GM23338 (cell line): ENCODE measurements around the gene MICAL2. TPM values are rescaled to one million over a fixed set of nuclear protein-coding genes. Genes with fewer than 3 reads are reported as not detected.

Source experiments
- ATAC-seq: fragments of 200-7000 bp; cut with Tn5 transposase; 3 replicates; pipeline ENCODE4 v1.9.1; 2020
- DNase-seq: peaks from one replicate; pipeline ENCODE4 v3.0.0-alpha.2; 2015; ENCODE audit warnings: low spot score
- H2AFZ ChIP-seq: fragments of 200-600 bp; sonication (generic); 2 replicates; pipeline ENCODE4 v1.8.0; 2016; ENCODE audit warnings: antibody characterized with exemption, mild to moderate bottlenecking, moderate library complexity
- H3F3A ChIP-seq: fragments of 200-600 bp; sonication (generic); replicated peaks from 2 replicates; pipeline ENCODE4 v1.8.0; 2017; ENCODE audit warnings: antibody characterized with exemption, mixed run types, low read depth
- H3K27ac ChIP-seq: fragments of 200-600 bp; sonication (generic); 2 replicates; pipeline ENCODE4 v1.6.1; 2016; ENCODE audit warnings: low read depth
- H3K27me3 ChIP-seq: fragments of 200-600 bp; sonication (generic); 2 replicates; pipeline ENCODE4 v1.8.0; 2016; ENCODE audit warnings: mild to moderate bottlenecking, mixed run types, moderate library complexity; ENCODE audit not compliant: insufficient read depth
- H3K36me3 ChIP-seq: fragments of 200-600 bp; sonication (generic); 2 replicates; pipeline ENCODE4 v1.8.0; 2016; ENCODE audit warnings: mild to moderate bottlenecking; ENCODE audit not compliant: insufficient read depth
- H3K4me1 ChIP-seq: fragments of 200-600 bp; sonication (generic); 2 replicates; pipeline ENCODE4 v1.8.0; 2016; ENCODE audit warnings: mild to moderate bottlenecking, moderate library complexity; ENCODE audit not compliant: insufficient read depth
- H3K4me2 ChIP-seq: fragments of 200-600 bp; sonication (generic); 2 replicates; pipeline ENCODE4 v1.7.1; 2017; ENCODE audit warnings: mixed run types
- H3K4me3 ChIP-seq: fragments of 200-600 bp; sonication (generic); 2 replicates; pipeline ENCODE4 v1.6.1; 2016; ENCODE audit warnings: mixed run types
- H3K79me2 ChIP-seq: fragments of 200-600 bp; sonication (generic); replicated peaks from 2 replicates; pipeline ENCODE4 v1.8.0; 2017; ENCODE audit warnings: mild to moderate bottlenecking; ENCODE audit not compliant: insufficient read depth
- H3K9me2 ChIP-seq: fragments of 200-600 bp; sonication (generic); 2 replicates; pipeline ENCODE4 v1.8.0; 2017; ENCODE audit not compliant: insufficient read depth
- H4K20me1 ChIP-seq: fragments of 200-600 bp; sonication (generic); replicated peaks from 2 replicates; pipeline ENCODE4 v1.8.0; 2017; ENCODE audit warnings: mild to moderate bottlenecking; ENCODE audit not compliant: insufficient read depth
- H3K27ac Mint-ChIP-seq: 2 replicates; pipeline ENCODE4 v1.8.0; 2020; ENCODE audit warnings: inconsistent platforms, mild to moderate bottlenecking, moderate library complexity, mixed read lengths
- H3K27me3 Mint-ChIP-seq: 3 replicates; pipeline ENCODE4 v1.8.0; 2022; ENCODE audit warnings: low read depth, mild to moderate bottlenecking, moderate library complexity, mixed read lengths, inconsistent platforms; ENCODE audit not compliant: insufficient read depth, poor library complexity
- H3K36me3 Mint-ChIP-seq: 3 replicates; pipeline ENCODE4 v1.8.0; 2021; ENCODE audit warnings: low read depth, mild to moderate bottlenecking, inconsistent platforms, moderate library complexity, mixed read lengths
- H3K4me1 Mint-ChIP-seq: 3 replicates; pipeline ENCODE4 v1.8.0; 2020; ENCODE audit warnings: mild to moderate bottlenecking, inconsistent platforms, mixed read lengths
- H3K4me3 Mint-ChIP-seq: 3 replicates; pipeline ENCODE4 v1.8.0; 2021; ENCODE audit warnings: moderate library complexity, mild to moderate bottlenecking, inconsistent platforms, mixed read lengths
- H3K9me3 Mint-ChIP-seq: 3 replicates; pipeline ENCODE4 v1.8.0; 2020; ENCODE audit warnings: moderate library complexity, mild to moderate bottlenecking, inconsistent platforms, mixed read lengths
- CREB1 ChIP-seq: fragments of 250-450 bp; sonication (Bioruptor Pico); IDR thresholded peaks from 2 replicates; pipeline ENCODE4 v1.5.0; 2020; ENCODE audit warnings: low read depth, mild to moderate bottlenecking, moderate library complexity
- EZH2 ChIP-seq: fragments of 200-600 bp; sonication (generic); IDR thresholded peaks from one replicate; pipeline ENCODE4 v1.8.0; 2017; ENCODE audit warnings: antibody characterized with exemption, mild to moderate bottlenecking, low read depth; ENCODE audit not compliant: unreplicated experiment
- EZH2phosphoT487 ChIP-seq: fragments of 200-600 bp; sonication (generic); IDR thresholded peaks from one replicate; pipeline ENCODE4 v1.8.1; 2018; ENCODE audit warnings: antibody characterized with exemption; ENCODE audit not compliant: unreplicated experiment
- JUNB ChIP-seq: IDR thresholded peaks from one replicate; pipeline ENCODE4 v1.6.1; 2016; ENCODE audit warnings: antibody characterized with exemption; ENCODE audit not compliant: unreplicated experiment
- polyA plus RNA-seq: library from polyadenylated mRNA; unstranded; fragments of >200 nt; fragmentation: Nextera tagmentation; extraction: Ambion mirVana; gene quantifications from 2 replicates; pipeline ENCODE4 v1.2.1, GENCODE V29; 2016
- total RNA-seq: library from RNA; depleted of rRNA; stranded (reverse); fragments of >200 nt; shearing (Covaris generic); gene quantifications from 2 replicates; pipeline ENCODE4 v1.2.3, GENCODE V29; 2014
- TF ChIP-seq, protein P1 (sequence below): IDR thresholded peaks from 2 replicates; pipeline ENCODE4 v1.6.1; 2016; ENCODE audit warnings: antibody characterized with exemption
- TF ChIP-seq, protein P2 (sequence below): IDR thresholded peaks from one replicate; pipeline ENCODE4 v1.6.1; 2018; ENCODE audit warnings: antibody characterized with exemption; ENCODE audit not compliant: unreplicated experiment

MICAL2 gene
- total and polyA plus RNA-seq, 2 experiments from 2014 or later = 0.66 to 1.4 TPM

DNA sequence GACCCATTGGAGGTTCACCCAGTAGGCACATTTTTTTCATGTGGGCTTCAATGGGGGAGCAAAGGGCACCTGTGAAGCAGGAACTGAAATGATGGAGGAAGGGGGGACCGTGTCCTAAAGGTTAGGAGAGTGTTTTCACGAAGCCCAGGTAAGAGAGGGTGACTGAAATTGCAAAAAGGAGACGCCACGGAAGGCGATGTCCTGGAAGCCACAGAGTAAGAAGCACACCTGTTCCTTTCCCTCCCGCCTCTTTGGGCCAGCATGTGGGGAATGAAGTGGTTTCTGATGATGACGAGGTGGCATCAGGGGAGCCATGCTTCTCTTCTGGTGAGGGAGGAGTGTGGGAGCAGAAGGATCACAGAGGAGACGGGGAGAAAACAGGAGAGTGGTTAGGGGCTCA lies 37.0 kb upstream of the MICAL2 start (continued):
- TF ChIP-seq, protein P1, sequence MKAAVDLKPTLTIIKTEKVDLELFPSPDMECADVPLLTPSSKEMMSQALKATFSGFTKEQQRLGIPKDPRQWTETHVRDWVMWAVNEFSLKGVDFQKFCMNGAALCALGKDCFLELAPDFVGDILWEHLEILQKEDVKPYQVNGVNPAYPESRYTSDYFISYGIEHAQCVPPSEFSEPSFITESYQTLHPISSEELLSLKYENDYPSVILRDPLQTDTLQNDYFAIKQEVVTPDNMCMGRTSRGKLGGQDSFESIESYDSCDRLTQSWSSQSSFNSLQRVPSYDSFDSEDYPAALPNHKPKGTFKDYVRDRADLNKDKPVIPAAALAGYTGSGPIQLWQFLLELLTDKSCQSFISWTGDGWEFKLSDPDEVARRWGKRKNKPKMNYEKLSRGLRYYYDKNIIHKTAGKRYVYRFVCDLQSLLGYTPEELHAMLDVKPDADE = no peak
- no peak for TF ChIP-seq EZH2phosphoT487
- no peak for TF ChIP-seq CREB1 (CRISPR knock-in tag)

DNA sequence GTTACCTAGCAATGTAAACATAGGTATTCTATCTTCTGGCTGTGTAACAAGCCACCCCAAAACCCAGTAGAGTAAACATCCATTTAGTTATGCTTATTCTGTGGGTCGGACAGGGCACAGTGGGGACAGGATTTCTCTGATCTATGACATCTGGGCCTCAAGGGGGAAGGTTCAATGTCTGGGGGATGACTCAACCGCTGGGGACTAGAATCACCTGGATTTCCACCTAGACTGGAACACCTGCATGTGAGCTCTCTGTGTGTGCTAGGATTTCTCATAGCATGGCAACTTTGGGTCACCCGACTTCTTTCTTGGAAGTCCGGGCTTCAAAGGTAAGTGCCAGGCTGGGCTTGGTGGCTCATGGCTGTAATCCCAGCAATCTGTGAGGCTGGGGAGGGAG lies 36.5 kb upstream of the MICAL2 start:
- no peaks in the 10 kb centered on the region for H3K79me2 ChIP-seq
- no peaks in the 10 kb centered on the region for H3K27me3 ChIP-seq
- H4K20me1 ChIP-seq = no peaks in the 10 kb centered on the region
- no peaks in the 10 kb centered on the region for H3K36me3 Mint-ChIP-seq
- H3K36me3 ChIP-seq = no peaks in the 10 kb centered on the region
- no peak overlapping the region for H3K27ac Mint-ChIP-seq
- no peaks in the 10 kb centered on the region for H3K4me1 ChIP-seq
- no peaks in the 10 kb centered on the region for H3K9me3 Mint-ChIP-seq
- H3F3A ChIP-seq = no peaks in the 10 kb centered on the region
- ATAC-seq = no peak
- no peak overlapping the region for H3K4me2 ChIP-seq
- H3K4me1 Mint-ChIP-seq = peaks cover 5% of the 10 kb centered on the region; the same call in 1 of the 3 replicates
- H3K4me3 Mint-ChIP-seq = no peak overlapping the region
- no peak overlapping the region for H3K4me3 ChIP-seq
- DNase-seq = no peak
- no peak for TF ChIP-seq JUNB
- no peak for TF ChIP-seq EZH2phosphoT487
- TF ChIP-seq, protein P2, sequence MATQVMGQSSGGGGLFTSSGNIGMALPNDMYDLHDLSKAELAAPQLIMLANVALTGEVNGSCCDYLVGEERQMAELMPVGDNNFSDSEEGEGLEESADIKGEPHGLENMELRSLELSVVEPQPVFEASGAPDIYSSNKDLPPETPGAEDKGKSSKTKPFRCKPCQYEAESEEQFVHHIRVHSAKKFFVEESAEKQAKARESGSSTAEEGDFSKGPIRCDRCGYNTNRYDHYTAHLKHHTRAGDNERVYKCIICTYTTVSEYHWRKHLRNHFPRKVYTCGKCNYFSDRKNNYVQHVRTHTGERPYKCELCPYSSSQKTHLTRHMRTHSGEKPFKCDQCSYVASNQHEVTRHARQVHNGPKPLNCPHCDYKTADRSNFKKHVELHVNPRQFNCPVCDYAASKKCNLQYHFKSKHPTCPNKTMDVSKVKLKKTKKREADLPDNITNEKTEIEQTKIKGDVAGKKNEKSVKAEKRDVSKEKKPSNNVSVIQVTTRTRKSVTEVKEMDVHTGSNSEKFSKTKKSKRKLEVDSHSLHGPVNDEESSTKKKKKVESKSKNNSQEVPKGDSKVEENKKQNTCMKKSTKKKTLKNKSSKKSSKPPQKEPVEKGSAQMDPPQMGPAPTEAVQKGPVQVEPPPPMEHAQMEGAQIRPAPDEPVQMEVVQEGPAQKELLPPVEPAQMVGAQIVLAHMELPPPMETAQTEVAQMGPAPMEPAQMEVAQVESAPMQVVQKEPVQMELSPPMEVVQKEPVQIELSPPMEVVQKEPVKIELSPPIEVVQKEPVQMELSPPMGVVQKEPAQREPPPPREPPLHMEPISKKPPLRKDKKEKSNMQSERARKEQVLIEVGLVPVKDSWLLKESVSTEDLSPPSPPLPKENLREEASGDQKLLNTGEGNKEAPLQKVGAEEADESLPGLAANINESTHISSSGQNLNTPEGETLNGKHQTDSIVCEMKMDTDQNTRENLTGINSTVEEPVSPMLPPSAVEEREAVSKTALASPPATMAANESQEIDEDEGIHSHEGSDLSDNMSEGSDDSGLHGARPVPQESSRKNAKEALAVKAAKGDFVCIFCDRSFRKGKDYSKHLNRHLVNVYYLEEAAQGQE = no peak
- TF ChIP-seq EZH2 = no peak
- peaks cover 5% of the 10 kb centered on the region for H3K27me3 Mint-ChIP-seq
- no peak overlapping the region for H2AFZ ChIP-seq
- no peak overlapping the region for H3K27ac ChIP-seq
- no peaks in the 10 kb centered on the region for H3K9me2 ChIP-seq

DNA sequence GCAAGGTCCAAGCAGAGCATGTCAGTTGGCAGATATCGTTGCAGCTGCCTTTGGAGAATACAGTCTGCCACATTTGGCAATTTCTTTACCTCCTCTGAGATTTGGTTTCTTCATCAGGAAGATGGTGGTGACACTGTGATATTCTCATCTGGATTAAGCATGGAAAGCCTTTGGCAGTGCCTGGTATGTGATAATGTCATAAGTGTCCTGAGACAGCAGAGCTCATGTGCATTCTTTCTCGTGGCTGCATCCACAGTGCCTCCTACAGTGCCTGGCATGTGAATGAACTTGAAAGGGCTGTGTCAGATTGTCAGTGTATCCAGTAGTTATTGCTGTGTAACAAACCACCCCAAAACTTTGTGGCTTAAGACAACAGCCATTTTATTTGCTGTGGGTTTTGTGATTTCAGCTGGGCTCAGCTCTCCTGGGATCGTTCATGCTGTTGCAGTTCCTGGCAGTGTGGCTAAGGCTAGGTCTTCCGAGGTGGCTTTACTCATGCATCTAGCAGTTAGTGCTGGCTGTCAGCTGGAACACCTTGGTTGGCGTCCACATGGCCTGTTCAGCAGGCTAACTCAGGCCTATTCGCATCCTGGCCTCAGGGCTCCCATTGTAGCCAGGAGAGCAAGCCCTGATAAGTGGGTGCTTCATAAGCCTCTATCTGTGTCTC lies 35.7 kb upstream of the MICAL2 start:
- peaks cover 4% of the 10 kb centered on the region for H3K27me3 Mint-ChIP-seq
- no peak overlapping the region for H3K4me2 ChIP-seq
- no peak for DNase-seq
- no peak overlapping the region for H3K4me3 Mint-ChIP-seq
- H3K9me2 ChIP-seq = no peaks in the 10 kb centered on the region
- H2AFZ ChIP-seq = no peak overlapping the region
- no peaks in the 10 kb centered on the region for H3F3A ChIP-seq
- no peak overlapping the region for H3K27ac ChIP-seq
- H3K4me1 Mint-ChIP-seq = peaks cover 3% of the 10 kb centered on the region; the same call in 1 of the 3 replicates
- H3K36me3 ChIP-seq = no peaks in the 10 kb centered on the region
- no peaks in the 10 kb centered on the region for H3K36me3 Mint-ChIP-seq
- H3K79me2 ChIP-seq = no peaks in the 10 kb centered on the region
- H3K4me1 ChIP-seq = no peaks in the 10 kb centered on the region
- no peaks in the 10 kb centered on the region for H3K9me3 Mint-ChIP-seq
- no peaks in the 10 kb centered on the region for H4K20me1 ChIP-seq
- no peak for ATAC-seq
- no peaks in the 10 kb centered on the region for H3K27me3 ChIP-seq
- H3K27ac Mint-ChIP-seq = no peak overlapping the region
- H3K4me3 ChIP-seq = no peak overlapping the region
- TF ChIP-seq, protein P2 = no peak
